Medulla oblongata (tissue), 1 donor: ENCODE results near the gene PRAMEF14.
"Not testable (repeated sequence)": the region's sequence is repeated elsewhere in the genome, so short reads cannot be mapped to it uniquely, and the experiment has no call there.

Experiments used
- DNase-seq: peaks from one replicate; pipeline ENCODE4 v3.0.0-alpha.2; 2015; ENCODE audit errors: extremely low spot score

PRAMEF14 gene, protein sequence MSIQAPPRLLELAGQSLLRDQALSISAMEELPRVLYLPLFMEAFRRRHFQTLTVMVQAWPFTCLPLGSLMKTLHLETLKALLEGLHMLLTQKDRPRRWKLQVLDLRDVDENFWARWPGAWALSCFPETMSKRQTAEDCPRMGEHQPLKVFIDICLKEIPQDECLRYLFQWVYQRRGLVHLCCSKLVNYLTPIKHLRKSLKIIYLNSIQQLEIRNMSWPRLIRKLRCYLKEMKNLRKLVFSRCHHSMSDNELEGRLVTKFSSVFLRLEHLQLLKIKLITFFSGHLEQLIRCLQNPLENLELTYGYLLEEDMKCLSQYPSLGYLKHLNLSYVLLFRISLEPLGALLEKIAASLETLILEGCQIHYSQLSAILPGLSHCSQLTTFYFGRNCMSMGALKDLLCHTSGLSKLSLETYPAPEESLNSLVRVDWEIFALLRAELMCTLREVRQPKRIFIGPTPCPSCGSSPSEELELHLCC

DNA sequence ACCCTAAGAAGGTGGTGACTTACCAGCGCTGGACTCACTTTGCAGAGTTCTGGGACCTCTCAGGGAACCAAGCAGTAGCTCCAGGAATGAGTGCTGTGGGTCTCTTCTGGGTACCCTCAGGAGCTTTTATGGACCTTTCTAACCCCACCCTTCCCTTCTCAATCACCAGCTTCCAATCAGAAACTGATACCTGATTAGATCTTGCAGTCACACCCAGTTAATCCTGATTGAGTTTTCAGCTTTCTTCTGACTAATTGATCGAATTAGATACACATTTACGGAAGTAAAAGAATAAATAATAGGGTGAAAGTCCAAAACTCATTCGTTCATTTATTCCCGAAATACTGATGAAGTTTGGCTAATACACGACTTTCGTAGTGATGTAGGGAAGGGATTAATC is at the start of gene PRAMEF14:
Gene PRAMEF14, minus strand, starts transcription at position 101 of the 400 bp plus-strand sequence. CDS start 1,820 bp downstream, outside the sequence.
- DNase-seq: not testable (repeated sequence)

DNA sequence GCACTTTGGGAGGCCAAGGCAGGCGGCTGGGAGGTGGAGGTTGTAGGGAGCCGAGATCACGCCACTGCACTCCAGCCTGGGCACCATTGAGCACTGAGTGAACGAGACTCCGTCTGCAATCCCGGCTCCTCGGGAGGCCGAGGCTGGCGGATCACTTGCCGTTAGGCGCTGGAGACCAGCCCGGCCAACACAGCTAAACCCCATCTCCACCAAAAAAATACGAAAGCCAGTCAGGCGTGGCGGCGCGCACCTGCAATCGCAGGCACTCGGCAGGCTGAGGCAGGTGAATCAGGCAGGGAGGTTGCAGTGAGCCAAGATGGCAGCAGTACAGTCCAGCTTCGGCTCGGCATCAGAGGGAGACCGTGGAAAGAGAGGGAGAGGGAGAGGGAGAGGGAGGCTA is 48.4 kb upstream of the PRAMEF14 start:
- DNase-seq: not testable (repeated sequence)

DNA sequence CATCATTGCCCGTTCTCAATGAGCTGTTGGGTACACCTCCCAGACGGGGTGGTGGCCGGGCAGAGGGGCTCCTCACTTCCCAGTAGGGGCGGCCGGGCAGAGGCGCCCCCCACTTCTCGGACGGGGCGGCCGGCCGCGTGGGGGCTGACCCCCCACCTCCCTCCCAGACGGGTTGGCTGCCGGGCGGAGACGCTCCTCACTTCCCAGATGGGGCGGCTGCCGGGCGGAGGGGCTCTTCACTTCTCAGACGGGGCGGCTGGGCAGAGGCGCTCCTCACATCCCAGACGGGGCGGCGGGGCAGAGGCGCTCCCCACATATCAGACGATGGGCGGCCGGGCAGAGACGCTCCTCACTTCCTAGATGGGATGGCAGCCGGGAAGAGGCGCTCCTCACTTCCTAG is 47.8 kb upstream of the PRAMEF14 start:
- not testable (repeated sequence) for DNase-seq

DNA sequence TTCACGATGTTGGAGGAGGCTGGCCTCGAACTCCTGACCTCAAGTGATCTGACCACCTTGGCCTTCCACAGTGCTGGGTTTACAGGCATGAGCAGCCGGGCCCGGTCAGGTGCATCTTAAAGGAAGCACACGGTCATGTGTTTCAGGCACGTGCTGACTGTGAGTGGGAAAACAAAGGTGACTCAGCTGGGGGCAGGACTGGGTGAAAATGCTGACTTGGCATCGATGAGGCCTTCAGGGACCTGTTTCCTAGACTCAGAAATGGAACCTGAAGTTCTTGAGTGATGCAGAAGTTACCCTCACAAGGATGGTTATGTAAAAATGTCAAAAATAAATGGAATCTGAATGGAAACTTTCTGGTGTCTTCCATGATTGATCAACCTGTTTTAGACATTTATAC is 46.1 kb upstream of the PRAMEF14 start:
- not testable (repeated sequence) for DNase-seq

DNA sequence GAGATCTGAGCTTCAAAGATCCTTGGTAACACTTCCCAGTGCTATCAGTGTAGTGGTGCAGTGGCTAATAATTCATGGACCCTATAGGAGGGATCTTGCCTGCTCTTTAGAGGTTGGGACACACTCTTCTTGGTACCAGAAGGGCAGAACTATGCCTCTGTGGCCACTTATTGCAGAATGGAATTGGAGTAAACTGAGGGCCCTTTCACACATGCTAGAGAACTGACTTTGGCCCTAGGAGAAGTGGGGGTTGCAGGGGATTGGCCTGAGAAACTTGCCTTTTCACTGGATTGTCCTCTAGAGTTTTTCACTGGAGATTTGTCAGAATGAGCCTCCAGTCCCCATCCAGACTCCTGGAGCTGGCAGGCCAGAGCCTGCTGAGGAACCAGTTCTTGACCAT is 42.4 kb upstream of the PRAMEF14 start, which contains the start of gene PRAMEF17:
Gene PRAMEF17, plus strand, starts transcription at position 301 of the 400 bp plus-strand sequence. Its CDS starts 26 bp downstream, at position 327.
- not testable (repeated sequence) for DNase-seq

DNA sequence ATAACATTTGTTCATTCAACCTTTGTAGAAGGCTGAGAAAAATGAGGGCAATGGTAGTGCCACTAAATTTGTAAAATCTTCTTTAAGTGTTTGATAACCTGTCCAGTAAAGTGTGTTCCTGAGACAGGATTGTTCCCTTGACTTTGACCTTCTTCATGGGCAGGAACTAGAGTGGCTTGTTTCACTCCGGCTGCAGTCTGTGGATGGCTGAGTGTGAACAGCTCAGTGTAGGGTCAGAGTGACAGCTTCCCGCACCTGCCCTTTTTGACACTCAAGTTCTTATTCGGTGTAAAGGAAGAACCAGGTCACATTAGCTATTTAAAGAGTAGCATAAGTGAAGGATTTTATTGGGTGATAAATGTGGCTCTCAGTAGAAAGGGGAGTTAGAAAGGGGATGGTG is 33.4 kb upstream of the PRAMEF14 start:
- DNase-seq: not testable (repeated sequence)

DNA sequence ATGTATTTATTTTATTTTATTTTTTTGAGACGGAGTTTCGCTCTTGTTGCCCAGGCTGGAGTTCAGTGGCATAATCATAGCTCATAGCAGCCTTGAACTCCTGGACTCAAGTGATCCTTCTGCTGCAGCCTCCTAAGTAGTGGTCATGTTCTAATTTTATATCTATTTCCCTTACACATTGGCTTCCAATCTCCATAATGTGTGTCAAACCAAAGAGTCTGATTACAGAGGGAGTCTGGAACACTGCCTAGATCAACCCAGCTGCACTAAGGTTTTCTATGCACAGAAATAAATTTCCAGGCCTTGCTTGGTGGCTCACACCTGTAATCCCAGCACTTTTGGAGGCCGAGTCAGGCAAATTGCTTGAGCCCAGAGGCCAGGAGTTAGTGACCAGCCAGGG is 32.0 kb upstream of the PRAMEF14 start:
- DNase-seq: not testable (repeated sequence)

DNA sequence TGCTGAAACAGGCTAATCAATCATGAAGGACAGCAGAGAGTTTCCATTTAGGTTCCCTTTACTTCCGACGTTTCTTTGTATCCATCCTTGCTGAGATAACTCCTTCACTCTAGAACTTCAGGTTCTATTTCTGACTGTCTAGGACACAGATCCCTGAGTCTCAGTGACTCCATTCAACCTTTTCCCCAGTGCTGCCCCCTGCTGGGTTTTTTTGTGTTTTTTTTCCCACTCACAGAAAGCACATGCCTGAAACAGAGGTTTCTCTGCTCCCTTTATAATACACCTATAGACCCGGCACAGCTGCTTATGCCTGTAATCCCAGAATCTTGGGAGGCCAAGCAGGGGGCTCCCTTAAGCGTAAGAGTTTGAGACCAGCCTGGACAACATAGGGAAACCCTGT is 21.6 kb upstream of the PRAMEF14 start:
- DNase-seq: peak; percentile 9

DNA sequence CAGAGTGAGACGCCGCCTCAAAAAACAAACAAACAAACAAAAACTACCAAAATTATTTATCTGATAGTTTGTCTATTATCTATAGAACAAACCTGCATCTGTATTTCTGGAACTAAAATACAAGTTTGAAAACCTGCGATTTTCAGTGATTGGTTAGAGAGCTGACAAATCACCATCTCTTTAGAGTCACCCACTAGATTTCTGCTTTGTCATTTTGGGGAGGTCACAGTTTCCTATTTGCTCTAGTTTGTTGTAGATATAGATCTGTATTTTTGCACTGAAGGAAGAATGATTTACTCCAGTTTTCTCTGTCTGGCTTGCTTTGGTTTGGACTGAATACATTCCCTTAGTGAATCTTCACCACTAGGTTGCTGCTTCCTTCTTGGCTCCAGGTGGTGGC is 19.6 kb upstream of the PRAMEF14 start:
- not testable (repeated sequence) for DNase-seq

DNA sequence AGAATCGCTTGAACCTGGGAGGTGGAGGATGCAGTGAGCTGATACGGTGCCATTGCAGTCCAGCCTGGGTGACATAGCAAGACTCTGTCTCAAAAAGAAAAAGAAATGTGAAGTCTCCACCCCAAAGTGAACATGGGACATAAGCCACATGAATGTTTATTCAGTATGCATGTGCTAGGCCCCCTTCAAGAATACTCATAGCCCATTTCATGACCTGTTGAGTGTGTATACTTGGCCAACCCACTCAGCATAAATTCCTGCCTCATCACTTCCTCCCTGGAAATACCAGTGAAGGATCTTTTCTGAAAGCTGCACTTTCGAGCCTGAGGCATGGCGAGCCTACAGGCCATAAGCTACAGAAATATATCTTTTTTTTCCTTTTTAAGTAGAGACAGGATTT is 18.0 kb upstream of the PRAMEF14 start:
- not testable (repeated sequence) for DNase-seq

DNA sequence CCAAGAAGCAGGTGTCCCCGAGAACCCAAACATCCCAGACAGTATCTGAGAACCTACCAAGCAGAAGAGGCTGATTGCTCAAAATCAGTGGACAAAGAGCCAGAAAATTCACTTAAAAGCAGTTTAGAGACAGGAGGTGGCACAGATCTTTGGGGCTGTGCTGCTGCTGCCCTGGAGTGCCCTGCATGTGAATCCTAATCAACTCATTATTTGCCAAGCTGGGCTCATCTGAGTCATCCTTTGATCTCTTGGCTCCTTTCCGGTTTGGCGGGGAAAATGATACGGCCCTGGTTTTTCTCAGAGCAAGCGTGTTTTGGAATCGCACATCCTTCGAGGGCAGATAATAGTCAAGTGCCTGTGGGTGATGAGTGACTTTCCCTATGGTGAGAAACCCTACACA is 15.4 kb upstream of the PRAMEF14 start:
- not testable (repeated sequence) for DNase-seq

DNA sequence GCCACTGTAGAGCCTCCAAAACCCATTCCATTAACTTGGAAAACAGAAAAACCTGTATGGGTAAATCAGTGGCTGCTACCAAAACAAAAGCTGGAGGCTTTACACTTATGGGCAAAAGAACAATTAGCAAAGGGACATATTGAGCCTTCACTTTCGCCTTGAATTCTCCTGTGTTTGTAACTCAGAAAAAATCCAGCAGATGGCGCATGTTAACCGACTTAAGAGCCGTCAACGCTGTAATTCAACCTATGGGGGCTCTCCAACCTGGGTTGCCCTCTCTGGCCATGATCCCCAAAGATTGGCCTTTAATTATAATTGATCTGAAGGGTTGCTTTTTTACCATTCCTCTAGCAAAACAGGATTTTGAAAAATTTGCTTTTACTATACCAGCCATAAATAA is 9.8 kb upstream of the PRAMEF14 start:
- peak; percentile 72 for DNase-seq

DNA sequence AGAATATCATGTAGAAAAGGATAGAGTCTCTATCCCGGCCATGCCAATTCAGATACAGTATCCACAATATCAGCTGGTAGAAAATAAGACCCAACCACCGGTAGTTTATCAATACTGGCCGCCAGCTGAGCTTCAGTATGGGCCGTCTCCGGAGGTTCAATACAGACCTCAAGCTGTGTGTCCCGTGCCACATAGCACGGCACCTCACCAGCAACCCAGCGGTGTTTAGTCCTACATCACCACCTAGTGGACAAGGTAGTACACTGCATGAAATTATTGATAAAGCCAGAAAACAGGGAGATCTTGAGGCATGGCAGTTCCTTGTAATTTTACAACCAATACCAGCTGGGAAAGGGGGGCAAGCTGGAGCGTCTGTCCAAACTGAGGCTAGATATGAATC is 7.5 kb upstream of the PRAMEF14 start:
- not testable (repeated sequence) for DNase-seq

DNA sequence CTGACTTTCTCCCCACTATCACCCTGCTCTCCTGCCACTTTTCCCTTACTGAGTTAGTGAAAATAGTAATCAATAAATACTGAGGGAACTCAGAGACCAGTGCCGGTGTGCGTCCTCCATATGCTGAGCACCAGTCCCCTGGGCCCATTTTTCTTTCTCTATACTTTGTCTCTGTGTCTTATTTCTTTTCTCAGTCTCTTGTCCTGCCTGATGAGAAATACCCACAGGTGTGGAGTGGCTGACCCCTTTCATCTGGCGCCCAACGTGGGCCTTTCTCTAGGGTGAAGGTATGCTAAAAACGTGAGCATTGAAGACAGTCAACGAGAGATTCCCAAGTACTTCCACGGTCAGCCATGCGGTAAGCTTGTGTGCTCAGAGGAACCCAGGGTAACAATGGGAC is 6.5 kb upstream of the PRAMEF14 start:
- not testable (repeated sequence) for DNase-seq

DNA sequence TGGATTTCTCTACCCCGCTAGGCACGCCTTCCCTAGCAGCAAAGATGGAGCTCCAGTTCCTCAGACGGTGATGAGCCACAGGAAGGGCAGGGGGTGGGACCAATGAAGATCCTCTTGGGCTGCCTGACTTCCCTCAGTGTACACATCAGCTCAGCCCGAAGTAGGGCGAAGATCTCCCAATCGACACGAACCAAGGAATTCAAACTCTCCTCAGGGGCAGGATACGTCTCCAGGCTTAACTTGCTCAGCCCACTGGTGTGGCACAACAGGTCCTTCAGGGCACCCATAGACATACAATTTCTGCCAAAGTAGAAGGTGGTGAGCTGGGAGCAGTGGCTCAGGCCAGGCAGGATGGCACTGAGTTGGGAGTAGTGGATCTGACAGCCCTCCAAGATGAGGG is 4.4 kb downstream of the PRAMEF14 start:
- not testable (repeated sequence) for DNase-seq

DNA sequence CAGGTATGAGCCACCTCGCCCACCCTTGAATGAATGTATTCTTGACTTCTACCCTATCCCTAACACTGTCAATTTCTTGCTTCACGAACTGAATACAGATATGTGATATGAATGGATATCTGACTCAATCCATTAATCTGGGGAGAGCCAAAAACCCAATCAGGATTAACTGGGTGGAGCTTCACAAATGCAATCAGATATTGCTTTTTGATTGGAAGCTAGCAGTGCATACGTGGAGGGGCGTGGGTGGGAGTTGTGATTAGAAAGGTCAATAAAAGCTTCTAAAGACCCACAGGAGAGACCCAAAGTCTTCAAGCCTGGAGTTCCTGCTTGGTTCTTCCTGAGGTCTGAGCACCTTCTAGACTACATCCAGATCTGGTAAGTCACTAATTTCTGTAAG is 31.7 kb downstream of the PRAMEF14 start, which contains the start of gene PRAMEF15:
Gene PRAMEF15, plus strand, starts transcription at position 301 of the 400 bp plus-strand sequence. CDS start 2,827 bp downstream, outside the sequence.
- not testable (repeated sequence) for DNase-seq

DNA sequence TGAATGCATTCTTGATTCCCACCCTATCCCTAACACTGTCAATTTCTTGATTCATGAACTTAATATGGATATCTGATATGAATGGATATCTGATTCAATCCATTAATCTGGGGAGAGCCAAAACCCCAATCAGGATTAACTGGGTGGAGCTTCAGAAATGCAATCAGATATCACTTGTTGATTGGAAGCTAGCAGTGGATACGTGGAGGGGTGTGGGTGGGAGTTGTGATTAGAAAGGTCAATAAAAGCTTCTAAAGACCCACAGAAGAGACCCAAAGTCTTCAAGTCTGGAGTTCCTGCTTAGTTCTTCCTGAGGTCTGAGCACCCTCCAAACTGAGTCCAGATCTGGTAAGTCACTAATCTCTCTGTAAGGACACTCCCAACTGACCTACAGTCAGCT is 43.7 kb downstream of the PRAMEF14 start, which contains the start of gene PRAMEF33:
Gene PRAMEF33, plus strand, starts transcription at position 301 of the 400 bp plus-strand sequence. CDS start 2,416 bp downstream, outside the sequence.
- DNase-seq: not testable (repeated sequence)

DNA sequence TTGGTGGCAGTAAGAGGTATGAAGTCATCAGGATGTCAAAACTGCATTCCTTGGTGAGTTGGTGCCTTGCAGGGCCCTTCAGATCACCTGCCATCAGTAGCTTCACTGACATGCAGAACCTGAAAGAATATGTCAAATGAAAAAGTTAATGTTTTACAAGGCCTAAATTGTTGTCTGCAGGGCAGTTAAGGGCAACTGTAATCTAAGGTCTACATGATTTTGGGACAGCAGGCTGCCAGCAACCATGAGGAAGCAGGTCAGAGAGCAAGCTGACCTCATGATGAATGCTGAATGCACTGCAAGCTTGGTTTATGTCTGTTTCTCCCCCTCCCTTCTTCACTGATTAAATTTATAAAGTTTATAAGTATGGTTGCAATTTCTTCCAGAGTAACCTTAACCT is 44.7 kb downstream of the PRAMEF14 start:
- not testable (repeated sequence) for DNase-seq

DNA sequence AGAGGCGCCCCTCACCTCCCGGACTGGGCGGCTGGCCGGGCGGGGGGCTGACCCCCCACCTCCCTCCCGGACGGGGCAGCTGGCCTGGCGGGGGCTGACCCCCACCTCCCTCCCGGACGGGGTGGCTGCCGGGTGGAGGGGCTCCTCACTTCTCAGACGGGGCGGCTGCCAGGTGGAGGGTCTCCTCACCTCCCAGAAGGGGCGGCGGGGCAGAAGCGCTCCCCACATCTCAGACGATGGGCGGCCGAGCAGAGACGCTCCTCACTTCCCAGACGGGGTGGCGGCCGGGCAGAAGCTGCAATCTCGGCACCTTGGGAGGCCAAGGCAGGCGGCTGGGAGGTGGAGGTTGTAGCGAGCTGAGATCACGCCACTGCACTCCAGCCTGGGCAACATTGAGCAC is 48.2 kb downstream of the PRAMEF14 start:
- not testable (repeated sequence) for DNase-seq

DNA sequence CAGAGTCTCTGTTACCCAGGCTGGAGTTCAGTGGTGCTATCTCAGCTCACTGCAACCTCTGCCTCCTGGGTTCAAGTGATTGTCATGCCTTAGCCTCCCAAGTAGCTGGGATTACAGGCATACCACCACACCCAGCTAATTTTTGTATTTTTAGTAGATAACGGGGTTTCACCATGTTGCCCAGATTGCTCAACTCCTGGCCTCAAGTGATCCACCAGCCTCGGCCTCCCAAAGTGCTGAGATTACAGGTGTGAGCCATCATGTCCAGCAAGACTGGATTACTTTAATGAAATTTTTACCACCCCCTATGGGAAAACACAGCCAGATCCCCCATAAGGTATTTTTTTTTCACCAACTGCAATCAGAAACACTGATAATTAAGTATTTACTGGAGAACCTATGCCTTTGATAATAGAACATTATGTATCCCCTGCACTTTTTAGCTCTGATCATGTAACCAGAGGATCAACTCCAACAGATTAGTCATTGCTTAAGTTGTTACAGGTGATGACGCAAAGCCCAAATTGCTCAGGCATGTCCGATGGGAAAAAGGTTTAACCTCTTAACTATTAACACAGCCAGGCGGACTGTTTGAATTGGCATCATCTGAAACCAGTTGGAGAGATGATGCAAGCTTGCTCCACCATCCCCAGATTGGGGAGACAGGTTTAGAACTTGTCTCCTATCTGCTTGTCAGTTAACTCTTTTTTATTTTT is 49.6 kb downstream of the PRAMEF14 start:
- DNase-seq: not testable (repeated sequence)
